Hematopoietic multipotent progenitor cell (in vitro differentiated cells): ENCODE data around the gene GRWD1. TPM values are rescaled to one million over a fixed set of nuclear protein-coding genes. Genes with fewer than 3 reads are reported as not detected.

Experiments used
- DNase-seq, 3 donors: peaks; one replicate each; pipeline ENCODE4 v3.0.0-alpha.2; 2011 to 2015; ENCODE audit warnings: low read depth in 2 of 3, low spot score in 2 of 3
- total RNA-seq: library from RNA; depleted of rRNA; stranded (reverse); fragments of >200 nt; gene quantifications from one replicate; pipeline ENCODE4 v1.2.3, GENCODE V29; 2012

Gene GRWD1
- 41.2 TPM for total RNA-seq

DNA sequence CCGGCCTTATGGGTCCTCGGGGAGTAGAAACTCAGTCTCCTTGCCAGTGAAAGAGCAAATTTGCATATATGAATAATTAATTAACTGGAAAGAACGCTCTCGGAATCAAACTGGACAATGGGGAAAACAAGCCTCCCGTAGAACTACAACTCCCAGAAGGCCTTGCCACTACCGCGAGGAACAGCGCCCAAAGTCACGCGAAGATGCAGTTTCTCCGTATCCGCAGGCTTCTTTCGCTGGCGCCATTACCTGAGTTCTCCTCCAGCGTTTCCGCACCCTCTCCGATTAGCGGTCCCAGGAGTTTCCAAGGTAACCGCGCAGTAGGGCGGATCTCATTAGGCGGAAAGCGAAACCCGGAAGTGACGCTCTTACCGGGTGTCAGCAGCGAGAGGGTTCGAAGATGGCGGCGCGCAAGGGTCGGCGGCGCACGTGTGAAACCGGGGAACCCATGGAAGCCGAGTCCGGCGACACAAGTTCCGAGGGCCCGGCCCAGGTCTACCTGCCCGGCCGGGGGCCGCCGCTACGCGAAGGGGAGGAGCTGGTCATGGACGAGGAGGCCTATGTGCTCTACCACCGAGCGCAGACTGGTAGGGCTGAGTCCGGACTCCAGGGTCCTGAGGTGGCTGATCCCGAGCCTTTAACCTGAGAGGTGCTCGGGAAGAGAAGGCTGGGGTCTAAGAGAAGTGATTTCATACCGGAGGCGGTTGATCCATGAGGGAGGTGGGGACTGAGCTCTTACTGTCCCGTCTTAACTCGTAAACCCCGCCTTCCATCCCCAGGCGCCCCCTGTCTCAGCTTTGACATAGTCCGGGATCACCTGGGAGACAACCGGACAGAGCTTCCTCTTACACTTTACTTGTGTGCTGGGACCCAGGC, at the start of gene GRWD1:
GRWD1 (plus strand) TSS at position 378 of the 876 bp plus-strand sequence; CDS start at position 401, 23 bp downstream.
- DNase-seq, result peak; percentile 90 to 99 (median 97)

DNA sequence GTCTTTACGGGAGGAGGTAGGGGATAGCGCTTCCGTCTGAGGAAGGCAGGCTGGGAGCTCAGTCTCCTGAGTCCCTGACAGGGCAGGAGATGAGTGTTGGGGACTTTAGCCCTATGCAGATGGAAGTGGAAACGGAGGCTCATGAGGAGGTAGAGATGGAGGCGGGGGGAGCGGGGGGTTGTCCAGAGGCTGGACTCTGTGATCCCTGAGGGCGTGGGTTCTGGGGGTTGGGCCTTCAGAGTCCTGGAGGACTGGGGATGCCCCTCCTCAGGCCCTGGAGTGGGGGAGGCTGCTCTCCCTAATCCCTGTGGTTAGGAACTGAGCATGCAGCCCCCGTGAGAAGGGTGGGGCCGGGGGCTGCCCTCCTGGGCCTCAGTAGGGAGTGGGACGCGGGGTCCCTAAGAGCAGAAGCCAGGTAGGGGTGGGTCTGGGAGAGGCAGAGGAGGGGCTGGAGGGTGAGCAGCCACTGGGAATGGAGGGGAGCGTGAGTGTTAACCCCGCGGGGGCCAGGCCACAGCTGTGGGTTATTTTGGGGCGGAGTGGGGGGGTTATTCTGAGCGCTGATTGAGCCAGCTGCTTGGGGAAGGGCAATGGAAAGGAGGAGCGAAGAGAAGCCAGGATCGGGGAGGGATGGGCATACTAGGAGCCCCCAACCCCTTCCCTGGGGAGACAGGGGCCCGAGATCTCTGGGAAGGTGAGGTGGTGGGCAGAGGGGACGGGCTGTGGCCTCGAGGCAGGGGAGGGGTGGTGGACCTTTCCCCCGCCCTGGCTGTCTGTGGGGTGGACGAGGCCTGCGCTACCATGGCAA, 49.6 kb upstream of the GRWD1 start:
- no peak for DNase-seq

DNA sequence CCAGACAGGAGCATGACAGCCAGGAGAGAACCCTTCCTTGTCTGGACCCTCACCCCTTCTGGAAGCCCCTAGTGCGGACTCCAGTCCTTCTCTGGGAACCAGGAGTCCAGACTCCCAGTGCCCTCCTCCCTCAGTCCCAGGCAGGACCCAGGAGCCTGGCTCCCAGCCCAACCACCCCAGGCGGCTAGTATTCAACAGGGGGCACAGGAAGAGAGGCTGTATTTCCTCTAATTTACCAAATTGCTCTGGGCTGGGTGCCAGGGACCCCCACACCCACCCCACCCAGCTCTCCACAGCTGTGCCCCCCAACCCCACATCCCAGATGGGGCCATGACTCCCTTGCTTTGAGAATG, 49.0 kb upstream of the GRWD1 start:
- no peak for DNase-seq

DNA sequence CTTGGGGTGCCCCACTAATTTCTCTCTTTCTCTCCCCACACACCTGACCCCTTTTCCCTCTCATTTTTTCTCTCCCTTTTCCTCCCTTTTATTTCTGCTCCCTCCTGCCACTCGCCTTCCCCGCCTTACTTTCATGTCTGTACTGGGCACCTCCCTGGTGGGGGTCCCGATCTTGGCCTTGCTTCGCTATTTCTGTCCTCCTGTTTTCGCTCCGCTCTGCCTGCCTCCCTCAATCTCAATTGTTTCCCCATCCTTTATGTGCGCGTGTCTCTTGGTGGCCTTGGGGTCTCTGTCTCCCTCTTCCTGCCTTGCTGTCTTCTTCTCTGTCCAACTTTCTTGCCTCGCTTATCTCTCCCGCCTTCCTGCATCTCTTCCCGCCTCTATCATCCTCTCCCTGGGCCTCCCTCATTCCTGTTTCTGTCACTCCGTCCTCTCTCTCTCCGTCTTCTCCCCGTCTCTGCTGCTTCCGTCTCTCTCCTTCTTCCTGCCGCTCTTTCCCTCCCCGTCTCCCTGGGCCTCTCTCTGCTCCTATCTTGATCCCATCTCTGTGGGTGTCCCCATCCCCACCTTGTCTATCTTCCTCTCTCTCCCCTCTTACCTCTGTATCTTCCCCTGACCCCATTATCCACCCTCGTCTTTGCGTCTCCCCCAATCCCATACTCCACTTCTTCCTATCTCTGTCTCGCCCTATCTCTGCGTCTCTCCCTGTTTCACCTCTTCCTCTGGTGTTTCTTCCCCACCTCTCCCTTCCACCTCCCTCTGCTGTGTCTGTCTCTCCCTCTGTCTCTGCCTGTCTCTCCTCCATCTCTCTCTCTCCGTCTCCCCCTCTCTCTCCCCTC, 48.3 kb upstream of the GRWD1 start:
- no peak for DNase-seq

DNA sequence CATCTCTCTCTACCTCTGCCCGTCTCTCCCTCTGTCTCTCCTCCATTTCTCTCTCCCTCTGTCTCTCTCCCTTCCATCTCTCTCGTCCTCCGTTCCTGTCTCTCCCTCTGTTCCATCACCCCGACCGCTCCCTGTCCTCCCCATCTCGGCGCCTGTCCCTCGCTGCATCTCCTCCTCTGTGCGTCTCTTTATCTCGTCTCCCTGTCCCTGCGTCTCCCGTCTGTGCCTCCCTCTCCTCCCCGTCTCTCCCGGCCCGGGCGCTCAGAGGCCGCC, 47.7 kb upstream of the GRWD1 start:
- no peak for DNase-seq

DNA sequence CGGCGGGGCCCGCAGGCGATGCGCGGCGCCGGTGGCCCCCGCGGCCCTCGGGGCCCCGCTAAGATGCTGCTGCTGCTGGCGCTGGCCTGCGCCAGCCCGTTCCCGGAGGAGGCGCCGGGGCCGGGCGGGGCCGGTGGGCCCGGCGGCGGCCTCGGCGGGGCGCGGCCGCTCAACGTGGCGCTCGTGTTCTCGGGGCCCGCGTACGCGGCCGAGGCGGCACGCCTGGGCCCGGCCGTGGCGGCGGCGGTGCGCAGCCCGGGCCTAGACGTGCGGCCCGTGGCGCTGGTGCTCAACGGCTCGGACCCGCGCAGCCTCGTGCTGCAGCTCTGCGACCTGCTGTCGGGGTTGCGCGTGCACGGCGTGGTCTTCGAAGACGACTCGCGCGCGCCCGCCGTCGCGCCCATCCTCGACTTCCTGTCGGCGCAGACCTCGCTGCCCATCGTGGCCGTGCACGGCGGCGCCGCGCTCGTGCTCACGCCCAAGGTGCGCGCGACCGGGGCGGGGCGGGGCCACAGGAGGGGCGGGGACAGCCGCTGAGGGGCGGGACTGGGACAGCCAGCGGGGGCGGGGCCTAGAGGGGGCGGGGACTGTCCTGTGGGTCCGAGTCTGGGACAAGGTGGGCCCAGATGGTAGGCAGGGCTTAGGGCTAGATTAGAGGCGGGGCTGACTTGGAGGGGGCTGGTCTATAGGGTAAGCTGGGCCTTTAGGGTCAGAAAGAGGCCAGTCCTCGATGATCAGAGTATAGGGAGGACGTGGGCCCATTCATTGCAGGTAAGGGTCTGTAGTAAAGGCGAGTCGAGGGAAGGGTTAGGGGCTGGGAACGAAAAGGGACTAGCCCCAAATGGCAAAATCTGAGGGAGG, 47.2 kb upstream of the GRWD1 start:
- peak; percentile 63 to 75 (median 66) for DNase-seq

DNA sequence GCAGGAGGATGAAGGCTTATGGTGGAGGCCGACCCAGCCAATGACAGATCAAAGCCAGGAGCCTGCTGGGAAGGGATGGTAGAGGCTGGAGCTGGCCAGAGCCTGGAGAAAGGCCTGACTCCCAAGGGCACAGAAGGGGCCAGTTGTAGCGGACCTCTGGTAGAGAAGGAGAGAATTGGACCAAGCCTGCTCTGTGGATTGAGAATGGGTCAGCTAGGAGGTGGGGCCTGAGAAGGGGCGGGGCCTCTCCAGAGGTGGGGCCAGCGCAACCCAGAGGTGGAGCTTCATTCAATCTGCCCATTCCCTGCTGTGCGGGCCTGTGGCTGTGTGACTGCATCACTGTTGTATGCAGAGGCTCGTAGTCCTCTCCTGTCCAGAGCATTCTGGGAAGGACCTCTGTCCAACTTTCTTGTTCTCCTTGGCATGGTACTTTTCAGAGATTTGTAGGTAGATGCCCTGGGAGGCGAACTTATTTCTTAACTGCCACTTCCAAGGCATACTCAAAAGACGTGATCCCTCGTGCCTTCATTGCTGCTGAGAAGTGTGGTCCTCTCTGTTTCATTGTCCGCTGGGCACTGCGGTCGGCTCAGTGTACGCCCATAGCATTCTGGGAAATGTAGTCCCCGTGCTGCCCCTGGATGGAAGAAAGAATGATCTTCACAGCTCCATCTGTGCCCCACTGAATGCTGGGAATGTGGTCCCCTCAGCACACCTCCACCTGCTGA, 45.6 kb upstream of the GRWD1 start:
- DNase-seq, result no peak

DNA sequence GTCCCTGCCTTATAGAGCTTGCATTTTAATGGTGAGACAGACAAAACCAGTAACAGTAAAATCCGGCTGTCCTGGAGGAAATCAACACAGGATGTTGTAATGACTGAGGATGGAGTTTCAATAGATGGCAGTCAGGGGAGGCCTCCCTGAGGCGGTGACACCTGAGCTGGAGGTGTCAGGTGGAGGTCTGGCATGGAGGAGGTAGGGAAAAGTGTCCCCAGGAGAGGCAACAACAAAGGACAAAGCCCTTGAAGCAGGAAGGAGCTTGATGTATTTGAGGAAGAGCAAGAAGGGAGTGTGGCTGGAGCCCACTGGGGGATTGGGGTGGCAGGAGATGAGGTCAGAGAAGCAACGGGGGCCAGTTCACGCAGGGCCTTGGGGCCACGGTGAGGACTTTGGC, 44.5 kb upstream of the GRWD1 start:
- DNase-seq, result no peak

DNA sequence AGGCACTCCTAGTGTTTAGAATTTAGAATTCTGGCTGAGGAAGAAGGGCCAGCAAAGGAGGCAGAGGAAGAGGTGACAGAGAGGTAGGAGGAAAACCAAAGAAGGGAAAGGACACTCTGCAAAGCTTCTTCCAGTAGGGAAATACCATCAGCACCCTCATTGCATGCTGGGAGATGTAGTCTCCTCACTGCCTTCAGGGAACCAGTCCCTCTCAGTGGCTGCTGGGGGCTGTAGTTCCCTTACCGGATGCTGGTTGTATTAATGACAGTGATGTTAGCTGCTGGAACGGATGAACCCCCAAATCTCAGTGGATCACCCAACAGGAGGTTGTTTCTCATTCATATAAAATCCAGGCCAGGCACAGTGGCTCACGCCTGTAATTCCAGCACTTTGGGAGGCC, 42.2 kb upstream of the GRWD1 start:
- DNase-seq, result peak in 2 of 3 donors; percentile 51 to 63

DNA sequence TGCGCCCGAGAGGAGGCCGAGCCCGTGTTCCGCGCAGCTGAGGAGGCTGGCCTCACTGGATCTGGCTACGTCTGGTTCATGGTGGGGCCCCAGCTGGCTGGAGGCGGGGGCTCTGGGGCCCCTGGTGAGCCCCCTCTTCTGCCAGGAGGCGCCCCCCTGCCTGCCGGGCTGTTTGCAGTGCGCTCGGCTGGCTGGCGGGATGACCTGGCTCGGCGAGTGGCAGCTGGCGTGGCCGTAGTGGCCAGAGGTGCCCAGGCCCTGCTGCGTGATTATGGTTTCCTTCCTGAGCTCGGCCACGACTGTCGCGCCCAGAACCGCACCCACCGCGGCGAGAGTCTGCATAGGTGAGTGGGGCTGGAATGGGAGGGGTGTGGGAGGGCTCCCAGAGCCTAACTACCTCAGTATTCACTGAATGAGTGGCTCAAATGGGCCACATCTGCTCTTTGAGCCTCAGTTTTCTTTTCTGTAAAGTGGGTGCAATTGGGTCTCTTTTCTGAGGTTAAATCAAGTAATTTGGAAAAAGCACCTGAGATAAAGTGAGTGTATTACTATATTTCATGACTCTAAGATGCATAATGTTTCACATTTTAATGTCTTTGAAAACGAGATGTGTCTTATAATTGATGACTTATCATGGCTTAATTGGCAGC, 40.6 kb upstream of the GRWD1 start:
- no peak for DNase-seq

DNA sequence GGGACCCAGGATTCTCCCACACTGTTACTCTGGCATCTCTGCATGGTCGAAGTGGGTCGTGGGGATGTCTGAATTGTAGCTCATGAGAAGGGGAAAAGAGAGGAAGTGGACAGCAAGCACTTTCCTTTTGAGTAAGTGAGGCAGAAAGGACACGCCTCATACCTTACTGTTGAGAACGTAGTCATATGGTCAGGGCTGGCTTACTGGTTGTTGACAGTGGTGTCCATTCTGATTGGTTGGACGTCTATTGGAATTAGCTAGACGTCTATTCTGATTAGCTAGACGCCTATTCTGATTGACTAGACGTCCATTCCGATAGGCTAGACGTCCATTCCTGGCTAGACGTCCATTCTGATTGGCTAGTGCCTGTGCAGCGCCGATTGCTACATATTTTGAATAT, 39.9 kb upstream of the GRWD1 start:
- no peak for DNase-seq

DNA sequence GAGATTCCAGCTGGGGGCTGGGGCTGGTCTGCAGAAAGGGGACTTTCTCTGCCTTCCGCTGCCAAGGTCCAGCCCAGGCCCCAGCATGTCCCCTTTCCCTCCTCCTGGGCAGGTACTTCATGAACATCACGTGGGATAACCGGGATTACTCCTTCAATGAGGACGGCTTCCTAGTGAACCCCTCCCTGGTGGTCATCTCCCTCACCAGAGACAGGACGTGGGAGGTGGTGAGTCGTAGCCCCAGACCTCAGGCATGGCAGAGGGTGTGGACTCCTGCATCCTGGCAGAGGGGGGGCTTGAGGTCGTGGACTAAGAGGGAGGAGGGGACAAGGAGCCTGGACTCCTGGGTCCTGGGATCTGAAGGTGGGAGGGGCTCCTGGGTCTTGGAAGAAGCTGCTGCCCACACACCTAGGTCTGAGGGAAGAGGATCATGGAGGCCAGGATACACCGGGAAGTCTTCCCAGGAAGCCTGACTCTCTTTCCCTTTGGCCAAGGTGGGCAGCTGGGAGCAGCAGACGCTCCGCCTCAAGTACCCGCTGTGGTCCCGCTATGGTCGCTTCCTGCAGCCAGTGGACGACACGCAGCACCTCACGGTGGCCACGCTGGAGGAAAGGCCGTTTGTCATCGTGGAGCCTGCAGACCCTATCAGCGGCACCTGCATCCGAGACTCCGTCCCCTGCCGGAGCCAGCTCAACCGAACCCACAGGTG, 31.8 kb upstream of the GRWD1 start:
- no peak for DNase-seq

DNA sequence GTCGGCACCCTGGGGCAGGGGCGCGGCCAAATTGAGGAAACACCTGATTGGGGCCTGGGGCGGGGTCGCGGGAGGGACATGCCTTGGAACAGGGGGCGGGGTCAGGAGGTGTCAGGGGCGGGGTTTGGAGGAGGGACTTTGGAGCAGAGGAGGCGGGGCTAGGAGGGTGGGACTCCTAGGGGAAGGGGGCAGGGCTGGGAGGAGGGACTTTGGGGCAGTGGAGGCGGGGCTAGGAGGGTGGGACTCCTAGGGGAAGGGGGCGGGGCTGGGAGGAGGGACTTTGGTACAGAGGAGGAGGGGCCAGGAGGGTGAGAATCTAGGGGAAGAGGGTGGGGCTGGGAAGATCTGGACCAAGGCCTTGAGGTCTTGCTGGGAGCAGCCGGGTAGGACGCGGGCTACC, 30.4 kb upstream of the GRWD1 start:
- DNase-seq, result peak in 2 of 3 donors; percentile 92 to 93

DNA sequence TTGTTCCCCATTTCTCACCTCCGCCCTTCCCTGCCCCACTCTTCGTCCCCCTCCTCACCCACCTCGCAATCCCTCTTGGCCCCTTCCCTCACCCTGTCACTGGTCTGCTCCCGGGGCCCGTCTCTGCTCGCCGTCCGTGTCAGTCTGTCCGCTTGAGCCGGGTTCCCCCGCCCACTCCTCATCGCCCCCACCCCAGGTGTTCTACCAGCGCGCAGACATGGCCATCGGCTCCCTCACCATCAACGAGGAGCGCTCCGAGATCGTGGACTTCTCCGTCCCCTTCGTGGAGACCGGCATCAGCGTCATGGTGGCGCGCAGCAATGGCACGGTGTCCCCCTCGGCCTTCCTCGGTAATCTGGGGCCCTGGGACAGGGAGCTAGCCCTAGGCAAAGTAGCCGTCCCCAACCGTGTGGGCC, 30.0 kb upstream of the GRWD1 start:
- no peak for DNase-seq

DNA sequence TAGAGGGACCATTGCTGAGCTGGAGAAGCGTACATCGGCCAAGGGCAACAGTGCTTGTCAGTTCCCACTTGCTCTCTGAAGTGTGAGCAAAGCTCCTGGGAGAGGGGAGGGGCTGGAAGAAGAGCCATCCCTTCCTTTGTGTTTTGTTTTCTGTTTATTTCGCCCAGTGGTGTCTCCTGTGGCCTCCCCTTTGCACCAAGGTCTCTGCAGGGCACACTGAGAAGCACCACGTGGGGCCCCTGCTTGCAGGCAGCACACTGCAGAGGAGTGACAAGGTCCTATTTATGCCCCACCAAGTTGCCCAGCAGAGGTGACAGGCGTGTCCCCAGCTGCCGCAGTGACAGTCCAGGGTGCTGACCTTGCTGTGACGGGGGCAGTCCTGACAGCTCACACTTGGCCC, 28.4 kb upstream of the GRWD1 start:
- DNase-seq, result no peak

DNA sequence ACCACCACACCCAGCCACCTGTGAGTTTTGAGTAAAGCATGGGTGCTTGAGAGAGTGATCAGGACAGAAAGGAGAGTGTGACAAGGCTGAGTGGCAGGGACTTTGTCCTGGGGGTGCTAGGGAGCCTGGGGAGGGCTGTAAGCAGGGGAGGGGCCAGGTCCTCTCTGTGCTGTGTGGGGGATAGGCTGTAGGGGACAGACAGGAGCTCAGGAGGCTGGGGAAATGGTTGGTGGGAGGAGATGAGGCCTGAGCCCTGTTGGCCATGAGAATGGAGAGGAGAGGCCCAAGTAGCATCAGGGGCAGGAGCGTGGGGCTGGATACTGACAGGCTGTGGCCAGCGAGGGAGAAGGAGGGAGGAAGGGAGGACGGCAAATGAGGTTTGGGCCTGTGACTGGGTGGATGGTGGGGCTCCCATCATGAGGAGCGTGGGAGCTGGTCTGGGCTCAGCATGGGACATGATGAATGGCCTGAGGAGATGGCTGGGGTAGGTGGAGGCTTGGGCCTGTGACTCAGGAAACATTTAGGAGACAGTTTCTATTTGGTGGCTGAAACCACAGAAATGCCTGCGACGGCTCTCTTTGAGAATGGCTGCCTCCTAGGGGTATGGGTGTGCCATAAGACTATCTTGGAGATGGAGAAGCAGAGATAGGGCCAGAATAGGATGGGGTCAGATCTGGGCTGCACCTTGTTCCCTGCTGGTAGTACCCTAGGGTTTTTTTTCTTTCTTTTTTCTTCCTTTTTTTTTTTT, 27.3 kb upstream of the GRWD1 start:
- DNase-seq, result peak in 2 of 3 donors; percentile 59 to 64

DNA sequence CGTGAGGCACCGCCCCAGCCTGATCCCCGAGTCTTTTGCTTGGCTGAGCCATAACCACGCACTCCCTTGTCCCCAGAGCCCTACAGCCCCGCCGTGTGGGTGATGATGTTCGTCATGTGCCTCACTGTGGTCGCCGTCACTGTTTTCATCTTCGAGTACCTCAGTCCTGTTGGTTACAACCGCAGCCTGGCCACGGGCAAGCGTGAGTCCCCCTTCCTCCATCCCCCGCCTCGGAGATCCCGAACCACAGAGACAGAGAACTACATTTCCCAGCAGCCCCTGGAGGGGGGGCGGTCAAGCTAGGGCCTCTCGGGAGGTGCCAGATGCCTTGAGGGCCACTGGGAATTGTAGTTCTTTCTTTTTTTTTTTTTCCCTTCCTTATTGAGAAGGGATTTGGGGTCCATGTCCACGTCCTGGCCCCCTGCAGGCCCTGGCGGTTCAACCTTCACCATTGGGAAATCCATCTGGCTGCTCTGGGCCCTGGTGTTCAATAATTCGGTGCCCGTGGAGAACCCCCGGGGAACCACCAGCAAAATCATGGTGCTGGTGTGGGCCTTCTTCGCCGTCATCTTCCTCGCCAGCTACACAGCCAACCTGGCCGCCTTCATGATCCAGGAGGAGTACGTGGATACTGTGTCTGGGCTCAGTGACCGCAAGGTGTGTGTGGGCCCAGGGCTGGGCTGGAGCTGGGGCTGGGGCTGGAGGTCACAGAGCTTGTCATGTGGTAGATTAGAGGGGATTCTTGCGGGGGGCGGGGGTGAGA, 26.4 kb upstream of the GRWD1 start:
- DNase-seq, result peak in 2 of 3 donors; percentile 86 to 91
